ENCODE results near the gene OPCML.

OPCML gene

GRCh38 chr11:133384731-133385130, 147.6 kb downstream of the OPCML start:
- peaks cover 3% of the 10 kb centered on the region for H3K27me3 Mint-ChIP-seq
- H3K36me3 Mint-ChIP-seq, result no peaks in the 10 kb centered on the region
- H3K9me3 Mint-ChIP-seq, result no peaks in the 10 kb centered on the region
- H3K27ac Mint-ChIP-seq, result no peak overlapping the region
- H3K4me1 Mint-ChIP-seq, result no peaks in the 10 kb centered on the region
- H3K4me3 Mint-ChIP-seq, result no peak overlapping the region

DNA sequence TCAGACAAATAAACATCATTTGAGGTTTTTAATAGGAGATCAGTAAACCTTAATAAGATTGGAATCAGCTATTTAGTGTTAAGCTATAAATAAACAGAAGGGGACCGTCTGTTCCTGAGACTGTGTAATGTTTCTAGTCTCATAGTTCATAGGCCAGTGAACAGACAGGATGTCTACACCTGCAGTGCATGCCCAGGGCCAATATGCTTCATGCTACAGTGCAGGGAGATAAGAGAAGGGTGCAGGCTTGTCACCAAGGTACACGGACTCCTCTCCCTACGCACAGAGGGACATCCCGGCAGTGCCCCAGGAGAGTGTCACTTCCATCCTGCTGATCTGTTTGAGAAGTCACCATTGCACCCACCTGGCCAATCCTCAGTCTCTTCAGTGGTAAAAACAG, 148.6 kb downstream of the OPCML start:
- H3K4me1 Mint-ChIP-seq, result no peaks in the 10 kb centered on the region
- no peaks in the 10 kb centered on the region for H3K36me3 Mint-ChIP-seq
- no peak overlapping the region for H3K27ac Mint-ChIP-seq
- no peak overlapping the region for H3K4me3 Mint-ChIP-seq
- H3K27me3 Mint-ChIP-seq, result peaks cover 3% of the 10 kb centered on the region
- H3K9me3 Mint-ChIP-seq, result no peaks in the 10 kb centered on the region

GRCh38 chr11:133383201-133383600, 149.1 kb downstream of the OPCML start:
- no peaks in the 10 kb centered on the region for H3K36me3 Mint-ChIP-seq
- peaks cover 3% of the 10 kb centered on the region for H3K27me3 Mint-ChIP-seq
- no peak overlapping the region for H3K4me3 Mint-ChIP-seq
- no peaks in the 10 kb centered on the region for H3K9me3 Mint-ChIP-seq
- no peak overlapping the region for H3K27ac Mint-ChIP-seq
- no peaks in the 10 kb centered on the region for H3K4me1 Mint-ChIP-seq

DNA sequence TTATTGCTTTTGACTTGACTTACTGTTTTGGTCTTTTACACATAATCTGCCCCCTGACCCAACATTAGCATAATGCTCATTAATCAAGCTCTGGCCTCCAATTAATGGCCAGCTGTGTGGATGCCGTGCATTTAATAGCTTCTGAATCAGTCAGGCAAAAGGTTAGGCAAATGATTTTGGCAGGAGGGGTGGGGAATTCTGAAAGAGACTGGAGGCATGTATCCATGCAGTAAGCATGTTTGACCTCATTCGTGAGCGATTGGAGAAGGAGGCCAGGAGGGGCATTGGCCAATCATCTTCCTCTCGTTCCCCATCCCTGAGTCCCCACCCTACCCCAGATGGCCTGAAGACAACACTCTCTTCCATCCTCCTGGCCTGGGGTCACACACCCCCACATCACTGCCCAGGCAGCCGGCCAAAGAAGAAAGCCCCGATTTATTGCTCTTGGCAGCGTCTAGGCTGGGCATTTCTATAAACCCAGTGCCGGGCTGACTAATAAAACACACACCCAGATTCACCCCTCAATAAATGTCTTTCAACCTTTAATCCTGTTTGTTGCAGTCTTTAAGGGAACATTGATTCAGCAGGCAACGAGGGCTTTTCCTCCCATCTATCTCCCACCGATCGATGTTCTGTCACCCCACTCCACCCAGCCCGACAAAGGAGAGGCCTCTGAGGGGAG, 150.0 kb downstream of the OPCML start:
- Mint-ChIP-seq H3K4me3 (no peak overlapping the region), H3K36me3 (no peaks in the 10 kb centered on the region), H3K9me3 (no peaks in the 10 kb centered on the region), H3K27ac (no peak overlapping the region), H3K4me1 (no peaks in the 10 kb centered on the region), H3K27me3 (peaks cover 3% of the 10 kb centered on the region)

DNA sequence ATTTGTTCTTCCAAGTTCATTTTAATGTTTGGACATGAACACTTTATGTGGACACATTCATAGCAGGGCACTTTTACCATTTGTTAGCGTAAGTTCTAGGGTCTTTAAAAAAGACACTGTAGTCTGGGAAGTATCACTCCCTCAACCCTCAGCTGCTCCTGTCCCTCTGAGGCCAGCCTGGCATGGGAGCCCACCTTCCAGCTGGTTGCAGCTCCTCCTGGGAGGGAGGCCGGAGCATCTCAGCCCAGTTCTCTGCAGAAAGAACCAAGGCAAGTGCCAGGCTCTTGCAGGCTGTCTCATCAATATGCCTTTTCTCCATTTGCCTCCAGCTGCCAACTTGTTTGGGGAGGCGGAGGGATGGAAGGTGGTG, 150.6 kb downstream of the OPCML start:
- H3K9me3 Mint-ChIP-seq, result no peaks in the 10 kb centered on the region
- no peak overlapping the region for H3K27ac Mint-ChIP-seq
- no peaks in the 10 kb centered on the region for H3K36me3 Mint-ChIP-seq
- no peaks in the 10 kb centered on the region for H3K4me1 Mint-ChIP-seq
- peaks cover 3% of the 10 kb centered on the region for H3K27me3 Mint-ChIP-seq
- no peak overlapping the region for H3K4me3 Mint-ChIP-seq

DNA sequence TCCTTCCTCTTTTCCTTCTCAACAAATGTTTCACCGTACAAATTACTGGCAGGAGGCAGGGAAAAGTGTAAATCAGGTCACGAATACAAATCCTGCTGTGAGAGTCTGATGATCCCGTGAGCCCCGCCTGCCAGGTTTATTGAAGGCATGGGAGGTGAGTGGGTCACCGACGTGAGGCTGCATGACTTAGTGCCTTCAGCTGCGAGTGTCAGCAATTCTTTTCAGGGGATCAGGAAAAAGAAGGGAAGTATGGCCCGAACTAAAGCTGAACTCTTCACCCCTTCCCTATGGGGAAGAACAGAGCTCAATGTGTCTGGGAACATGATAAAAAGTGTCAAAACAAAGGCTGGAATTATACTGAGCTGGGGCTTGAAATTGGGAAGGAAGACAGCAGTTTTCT, 166.2 kb downstream of the OPCML start:
- no peak overlapping the region for H3K4me3 Mint-ChIP-seq
- H3K27ac Mint-ChIP-seq, result no peak overlapping the region
- H3K4me1 Mint-ChIP-seq, result no peaks in the 10 kb centered on the region
- no peaks in the 10 kb centered on the region for H3K36me3 Mint-ChIP-seq
- H3K27me3 Mint-ChIP-seq, result no peaks in the 10 kb centered on the region
- no peaks in the 10 kb centered on the region for H3K9me3 Mint-ChIP-seq

DNA sequence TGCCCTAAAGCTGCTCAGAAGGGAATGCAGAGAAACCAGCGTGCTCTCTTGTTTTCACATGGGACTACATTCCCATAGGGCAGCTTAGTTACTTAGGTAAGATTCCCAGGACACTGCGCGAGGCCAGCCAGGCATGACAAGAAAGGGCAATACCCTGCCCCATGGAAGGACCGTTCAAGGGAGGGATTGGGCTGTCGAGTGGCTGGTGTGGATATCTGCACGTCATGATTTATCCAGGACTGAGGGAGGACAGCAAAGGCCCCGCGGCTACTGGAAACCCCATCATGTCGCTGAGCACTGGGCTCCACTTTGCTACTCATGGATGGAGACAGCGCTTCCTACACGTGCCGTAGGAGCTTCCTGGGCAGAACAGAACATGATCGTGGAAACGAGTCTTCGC, 169.4 kb downstream of the OPCML start:
- Mint-ChIP-seq H3K4me1 (no peaks in the 10 kb centered on the region), H3K4me3 (no peak overlapping the region), H3K9me3 (peaks cover 11% of the 10 kb centered on the region), H3K27me3 (no peaks in the 10 kb centered on the region), H3K27ac (no peak overlapping the region), H3K36me3 (no peaks in the 10 kb centered on the region)

DNA sequence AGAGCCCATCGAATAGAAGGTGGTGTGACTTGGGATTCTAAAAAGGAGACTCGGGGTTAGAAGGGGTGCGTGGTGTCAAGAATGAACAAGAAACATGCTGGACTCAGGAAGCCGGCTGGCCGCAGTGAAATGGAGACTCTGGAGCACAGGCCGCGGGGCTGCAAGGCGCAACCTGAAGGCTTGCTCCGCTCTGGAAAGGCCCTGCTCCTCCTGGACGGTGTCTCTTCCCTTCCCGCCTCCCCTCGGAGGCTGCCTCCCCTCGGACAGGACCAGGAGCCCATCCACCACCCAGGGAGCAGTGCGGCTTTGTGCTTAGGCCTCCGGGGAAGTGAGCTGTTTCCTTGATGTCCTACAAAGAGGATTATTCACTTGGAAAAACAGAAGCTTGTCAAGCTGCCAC, 170.1 kb downstream of the OPCML start:
- Mint-ChIP-seq H3K36me3 (no peaks in the 10 kb centered on the region), H3K9me3 (peaks cover 11% of the 10 kb centered on the region), H3K4me1 (no peaks in the 10 kb centered on the region), H3K4me3 (no peak overlapping the region), H3K27ac (no peak overlapping the region), H3K27me3 (no peaks in the 10 kb centered on the region)

DNA sequence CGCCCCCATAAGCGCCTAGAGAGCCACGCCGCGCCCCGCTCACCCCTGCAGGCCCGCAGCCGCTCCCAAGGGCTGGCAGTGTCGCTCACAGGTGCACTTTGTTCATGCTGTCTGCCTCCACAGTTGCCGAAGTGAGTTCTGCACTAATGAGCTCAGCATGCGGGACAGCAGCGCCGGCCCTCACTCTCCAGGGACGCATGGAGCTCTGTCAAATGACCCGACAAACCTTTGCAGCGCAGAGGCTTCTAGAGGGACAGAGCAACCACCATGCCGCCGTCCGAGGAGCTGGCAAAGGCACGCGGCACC, 170.7 kb downstream of the OPCML start:
- Mint-ChIP-seq H3K9me3 (peaks cover 11% of the 10 kb centered on the region), H3K4me3 (no peak overlapping the region), H3K27ac (no peak overlapping the region), H3K4me1 (no peaks in the 10 kb centered on the region), H3K36me3 (no peaks in the 10 kb centered on the region), H3K27me3 (no peaks in the 10 kb centered on the region)

- Mint-ChIP-seq H3K27ac (no peak overlapping the region), H3K36me3 (no peaks in the 10 kb centered on the region), H3K4me1 (no peaks in the 10 kb centered on the region), H3K4me3 (no peak overlapping the region), H3K27me3 (no peaks in the 10 kb centered on the region), H3K9me3 (peaks cover 11% of the 10 kb centered on the region)
These were observed 171.2 kb downstream of the OPCML start for GRCh38 chr11:133360860-133361688.

- Mint-ChIP-seq H3K9me3 (peaks cover 19% of the 10 kb centered on the region), H3K4me3 (no peak overlapping the region), H3K36me3 (no peaks in the 10 kb centered on the region), H3K27ac (no peak overlapping the region), H3K4me1 (no peaks in the 10 kb centered on the region), H3K27me3 (no peaks in the 10 kb centered on the region)
These were observed 177.2 kb downstream of the OPCML start for GRCh38 chr11:133355095-133355494.

DNA sequence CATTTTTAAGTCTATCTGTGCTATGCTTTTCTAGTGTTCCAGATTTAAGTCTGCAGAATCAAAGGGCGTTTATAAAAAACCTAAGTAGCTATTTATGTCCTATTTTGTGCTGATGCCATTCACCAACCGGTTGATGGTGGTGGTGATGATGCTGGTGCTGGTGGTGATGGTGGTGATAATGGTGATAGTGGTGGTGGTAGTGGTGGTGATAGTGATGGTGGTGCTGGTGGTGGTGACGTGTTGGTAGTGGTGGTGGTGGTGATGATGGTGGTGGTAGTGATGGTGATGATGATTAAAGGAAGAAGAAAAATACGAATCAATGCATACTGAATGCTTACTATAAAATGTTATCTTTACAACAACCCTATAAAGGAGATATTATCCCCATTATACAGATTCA, 178.2 kb downstream of the OPCML start:
- no peaks in the 10 kb centered on the region for H3K27me3 Mint-ChIP-seq

DNA sequence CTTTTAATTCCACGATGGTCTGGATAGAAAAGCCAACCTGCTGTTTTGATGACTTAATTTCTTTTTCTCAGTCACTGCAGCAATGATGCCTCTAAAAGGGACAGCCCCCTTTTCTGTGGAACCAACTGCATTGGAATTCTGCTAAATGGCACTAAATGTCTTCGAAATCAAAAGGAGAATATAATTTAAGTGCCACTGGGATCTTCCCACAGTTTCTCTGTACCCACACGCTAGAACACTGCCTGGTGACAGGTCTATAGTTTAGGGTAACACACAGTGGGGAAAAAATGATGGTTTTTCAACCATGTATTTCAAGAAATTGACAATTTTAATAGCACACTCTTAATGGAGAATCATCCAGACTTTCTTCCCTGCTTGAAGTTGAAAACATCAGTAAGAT, 182.3 kb downstream of the OPCML start:
- H3K4me1 Mint-ChIP-seq, result no peaks in the 10 kb centered on the region
- H3K27me3 Mint-ChIP-seq, result no peaks in the 10 kb centered on the region
- peaks cover 12% of the 10 kb centered on the region for H3K9me3 Mint-ChIP-seq
- no peak overlapping the region for H3K27ac Mint-ChIP-seq
- H3K4me3 Mint-ChIP-seq, result no peak overlapping the region
- no peaks in the 10 kb centered on the region for H3K36me3 Mint-ChIP-seq

More for the DNA sequence above, 178.2 kb downstream of the OPCML start:
- Mint-ChIP-seq H3K4me3 (no peak overlapping the region), H3K4me1 (no peaks in the 10 kb centered on the region), H3K27ac (no peak overlapping the region), H3K36me3 (no peaks in the 10 kb centered on the region), H3K9me3 (peaks cover 12% of the 10 kb centered on the region)

- Mint-ChIP-seq H3K4me1 (no peaks in the 10 kb centered on the region), H3K4me3 (no peak overlapping the region), H3K36me3 (no peaks in the 10 kb centered on the region), H3K27me3 (no peaks in the 10 kb centered on the region), H3K27ac (no peak overlapping the region), H3K9me3 (peaks cover 5% of the 10 kb centered on the region)
These were observed 184.3 kb downstream of the OPCML start for GRCh38 chr11:133347988-133348387.

DNA sequence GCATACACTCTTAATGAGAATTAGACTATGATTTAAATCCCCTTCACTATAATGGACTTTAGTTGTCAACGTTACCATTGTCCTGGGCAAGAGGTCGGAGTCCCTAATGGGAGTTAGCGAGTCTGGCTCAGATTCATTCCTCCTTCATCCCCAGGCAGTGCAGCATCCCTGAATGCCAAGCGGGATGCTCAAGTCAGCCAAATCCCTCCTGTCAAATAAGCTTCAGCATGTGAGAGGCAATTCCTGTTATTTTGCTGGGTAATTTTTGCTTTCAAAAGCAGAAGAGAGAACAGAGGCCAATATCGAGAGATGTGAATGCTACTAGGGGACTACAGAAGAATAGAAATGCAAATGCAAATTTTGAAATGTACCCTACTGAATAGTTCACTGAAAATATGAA, 186.2 kb downstream of the OPCML start:
- Mint-ChIP-seq H3K36me3 (no peaks in the 10 kb centered on the region), H3K4me1 (no peaks in the 10 kb centered on the region), H3K27ac (no peak overlapping the region), H3K9me3 (no peaks in the 10 kb centered on the region), H3K27me3 (no peaks in the 10 kb centered on the region), H3K4me3 (no peak overlapping the region)

GRCh38 chr11:133343951-133344350, 188.3 kb downstream of the OPCML start:
- H3K9me3 Mint-ChIP-seq, result no peaks in the 10 kb centered on the region
- no peaks in the 10 kb centered on the region for H3K27me3 Mint-ChIP-seq

More at GRCh38 chr11:133343951-133344350, 188.3 kb downstream of the OPCML start:
- Mint-ChIP-seq H3K27ac (no peak overlapping the region), H3K4me1 (no peaks in the 10 kb centered on the region), H3K36me3 (no peaks in the 10 kb centered on the region), H3K4me3 (no peak overlapping the region)
